ENCODE results near the gene TSEN54. TPM values are rescaled to one million over a fixed set of nuclear protein-coding genes. Genes with fewer than 3 reads are reported as not detected.

The TSEN54 gene
- total and polyA plus RNA-seq, 8 donors: 14.9 to 105 (median 19.5) TPM

DNA sequence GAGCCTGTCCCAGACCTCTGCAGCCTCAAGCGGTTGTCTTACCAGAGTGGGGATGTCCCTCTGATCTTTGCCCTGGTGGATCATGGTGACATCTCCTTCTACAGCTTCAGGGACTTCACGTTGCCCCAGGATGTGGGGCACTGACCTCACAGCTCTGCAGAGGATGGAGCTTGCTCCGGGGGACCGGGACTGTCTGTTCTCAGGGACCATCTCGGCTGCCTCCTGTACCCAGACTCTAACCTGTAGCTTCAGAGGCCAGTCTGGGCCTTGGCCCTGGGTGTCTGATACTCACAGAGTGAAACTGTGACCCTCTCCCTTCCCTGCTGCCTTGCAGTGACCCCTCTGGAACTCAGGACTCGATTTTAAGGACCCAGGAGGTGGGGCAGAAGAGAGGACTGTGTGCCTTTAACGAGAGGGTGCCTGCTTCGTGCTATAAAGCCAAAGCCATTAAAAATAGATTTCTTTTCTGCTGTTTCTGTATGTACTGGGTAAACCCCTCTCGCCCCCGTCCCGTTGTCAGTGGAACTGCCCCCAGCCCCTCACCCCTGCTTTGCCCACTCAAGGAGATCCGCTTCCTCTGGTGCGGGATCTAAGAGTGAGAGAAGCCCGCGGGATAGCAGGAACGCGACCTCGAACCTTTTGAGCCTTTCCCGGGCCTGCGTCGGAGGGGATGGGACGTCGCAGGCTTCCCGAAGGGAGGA, 8.1 kb downstream of the TSEN54 start:
- 22 to 23% methylated on average over 24 of the region's 24 CpGs for WGBS, 2 donors
- ATAC-seq (no peak), FAIRE-seq (no peak), DNase-seq (peak in 1 of 6 donors; percentile 59)
- Histone ChIP-seq H3K36me3 (peaks cover 0 to 9% (median 0%) of the 10 kb centered on the region in 3 donors), H3K27ac (peak overlapping the region; percentile 88 to 89 (median 88)), H3K4me1 (peaks cover 7 to 11% (median 8%) of the 10 kb centered on the region in 3 donors), H3K4me3 (peak overlapping the region; percentile 41 to 85 (median 56)), H3K27me3 (no peaks in the 10 kb centered on the region), H3K9me3 (no peaks in the 10 kb centered on the region)
- no peak for TF ChIP-seq CTCF (IDR thresholded peaks at IDR 0.05)
- intact Hi-C loops (cut with DNase I): no loop called here

DNA sequence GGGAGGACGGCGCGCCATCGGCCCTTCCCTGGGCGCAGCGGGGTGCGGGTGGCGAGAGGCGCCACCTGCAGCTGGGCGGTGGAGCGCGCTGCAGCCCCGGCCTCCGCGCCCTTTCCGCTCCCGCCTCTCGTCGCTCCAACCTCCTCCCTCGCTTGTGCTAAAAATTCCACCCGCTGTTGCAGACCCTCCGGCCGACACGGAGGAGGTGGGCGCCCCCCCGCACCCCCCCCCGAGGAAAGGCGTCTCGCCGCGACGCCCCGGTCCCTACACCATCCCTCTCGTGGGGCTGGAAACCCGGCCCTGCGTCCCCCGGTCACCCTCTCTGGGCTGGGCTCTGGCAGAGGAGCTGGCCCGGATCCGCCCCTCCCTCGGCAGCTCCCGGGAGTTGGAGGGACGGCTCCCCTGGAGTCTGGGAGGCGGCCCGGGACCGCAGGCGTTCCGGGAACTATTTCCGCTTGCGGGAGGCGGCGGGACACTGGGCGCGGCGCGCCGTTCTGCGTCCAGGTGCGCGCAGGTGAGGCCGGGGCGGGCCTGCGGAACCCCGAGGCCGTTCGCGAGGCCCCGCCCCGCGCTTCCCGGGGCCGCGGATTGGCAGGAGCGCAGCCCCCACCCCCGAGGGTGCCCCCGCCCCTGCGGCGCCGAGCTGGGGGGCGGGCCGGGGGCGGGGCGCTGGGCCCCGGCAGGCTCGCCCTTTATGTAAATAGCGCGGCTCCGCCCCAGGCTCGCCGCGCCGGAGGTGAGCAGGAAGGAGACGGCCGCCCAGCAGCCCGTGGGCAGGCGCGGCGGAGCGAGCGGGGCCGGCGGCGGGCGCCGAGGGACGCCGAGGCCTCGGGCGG, 8.9 kb downstream of the TSEN54 start, which contains the start of gene LLGL2:
Gene LLGL2, plus strand, starts transcription at position 728 of the 836 bp plus-strand sequence. CDS start 17,730 bp downstream, outside the sequence.
- 0 to 1% methylated on average over 69 to 108 of the region's 108 CpGs for WGBS, 2 donors
- intact Hi-C loops (cut with DNase I): loop anchor here in 1 of 3 donors (5.0 kb wide), 1 partner anchor 62 kb away; the partner anchor contains the start of gene MYO15B
- peak; percentile 11 to 24 (median 16) for TF ChIP-seq CTCF (IDR thresholded peaks at IDR 0.05)
- DNase-seq (peak; percentile 86 to 96 (median 94)), ATAC-seq (peak; percentile 85 to 93 (median 89)), FAIRE-seq (no peak)
- no peaks in the 10 kb centered on the region for H3K27me3 ChIP-seq
- H3K27ac ChIP-seq: peak within 1 kb of the TSS; percentile 88 to 89 (median 88)
- no peaks in the 10 kb centered on the region for H3K9me3 ChIP-seq
- H3K4me3 ChIP-seq: peak within 1 kb of the TSS; percentile 41 to 85 (median 66)
- peaks cover 0 to 9% (median 0%) of the 10 kb centered on the region in 3 donors for H3K36me3 ChIP-seq
- H3K4me1 ChIP-seq: peaks cover 7 to 11% (median 8%) of the 10 kb centered on the region in 3 donors

DNA sequence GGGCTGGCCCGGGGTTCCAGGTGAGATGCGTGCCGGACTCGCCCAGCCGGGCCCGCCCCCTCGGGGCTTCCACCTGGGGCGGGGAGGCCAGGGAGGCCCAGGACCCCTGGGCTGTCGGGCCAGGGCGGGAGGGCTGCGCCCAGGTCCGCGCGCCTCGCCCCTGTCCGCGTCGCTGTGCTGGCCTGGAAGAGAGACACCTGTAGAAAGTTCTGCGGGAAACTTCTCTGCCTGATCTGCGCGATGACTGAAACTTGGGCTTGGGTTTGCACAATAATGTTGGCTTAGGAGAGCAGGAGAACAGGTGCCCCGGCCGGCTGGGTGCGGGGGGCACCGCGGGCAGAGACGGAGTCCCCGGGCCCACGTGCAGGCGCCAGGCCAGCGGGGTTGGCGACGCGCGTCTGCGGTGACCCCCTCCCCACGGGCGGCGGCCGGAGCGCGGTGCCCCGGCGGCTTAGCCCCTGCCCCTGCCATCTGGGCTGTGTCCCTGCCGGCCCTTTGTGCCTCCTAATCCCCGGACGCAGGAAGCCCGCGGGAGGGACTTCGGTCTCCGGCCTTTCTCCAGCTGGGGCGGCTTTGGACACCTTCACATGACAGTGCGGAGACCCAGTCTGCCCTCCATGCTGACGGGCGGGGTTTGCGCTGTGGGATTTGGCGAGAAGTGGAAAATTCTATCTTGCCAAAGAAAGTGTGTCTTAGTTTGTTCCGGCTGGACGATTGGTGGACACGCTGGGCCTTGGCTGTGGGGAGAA, 9.7 kb downstream of the TSEN54 start:
- Histone ChIP-seq H3K4me1 (peaks cover 11 to 16% (median 11%) of the 10 kb centered on the region in 3 donors), H3K27ac (peak overlapping the region; percentile 84 to 89 (median 88)), H3K4me3 (peak overlapping the region; percentile 41 to 85 (median 66)), H3K27me3 (no peaks in the 10 kb centered on the region), H3K9me3 (no peaks in the 10 kb centered on the region), H3K36me3 (peaks cover 0 to 9% (median 0%) of the 10 kb centered on the region in 3 donors)
- peak; percentile 58 to 88 (median 70) for DNase-seq
- intact Hi-C loops (cut with DNase I): loop anchor here in 1 of 3 donors (5.0 kb wide), 1 partner anchor 61 kb away; the partner anchor contains the start of gene MYO15B
- peak; percentile 8 to 36 (median 13) for ATAC-seq
- WGBS, 2 donors: 1% methylated on average over 42 to 60 of the region's 60 CpGs
- no peak for FAIRE-seq
- TF ChIP-seq CTCF (IDR thresholded peaks at IDR 0.05): no peak

DNA sequence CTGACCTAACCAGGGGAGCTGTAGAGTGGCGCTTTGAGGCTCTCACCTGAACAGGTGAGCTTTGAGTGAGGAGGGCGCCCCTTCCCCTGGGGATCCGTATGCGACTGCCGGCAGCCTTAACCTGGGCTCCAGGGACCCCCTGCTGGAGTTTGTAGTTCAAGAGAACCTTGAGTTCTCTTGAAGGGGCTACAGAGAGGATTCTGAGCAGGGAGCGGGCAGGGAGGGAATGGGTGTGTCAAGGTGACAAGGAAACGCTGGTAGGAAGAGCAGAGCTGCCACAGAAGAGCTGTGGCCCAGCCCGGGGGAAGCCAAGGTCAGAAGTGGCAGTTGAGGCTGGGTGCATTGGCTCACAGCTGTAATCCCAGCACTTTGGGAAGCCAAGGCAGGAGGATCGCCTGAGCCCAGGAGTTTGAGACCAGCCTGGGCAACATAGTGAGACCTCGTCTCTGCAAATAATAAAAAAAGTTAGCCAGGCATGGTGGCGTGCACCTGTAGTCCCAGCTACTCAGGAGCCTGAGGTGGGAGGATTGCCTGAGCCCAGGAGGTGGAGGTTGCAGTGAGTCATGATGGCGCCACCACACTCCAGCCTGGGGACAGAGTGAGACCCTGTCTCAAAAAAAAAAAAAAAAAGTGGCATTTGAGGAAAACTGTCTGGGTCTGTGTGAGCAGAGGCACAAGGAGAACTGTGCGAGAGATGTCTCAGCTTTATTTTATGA, 10.4 kb downstream of the TSEN54 start:
- TF ChIP-seq CTCF (IDR thresholded peaks at IDR 0.05): no peak
- DNase-seq (no peak), FAIRE-seq (no peak)

More for the DNA sequence above, 10.4 kb downstream of the TSEN54 start:
- Histone ChIP-seq H3K4me1 (peaks cover 16 to 23% (median 18%) of the 10 kb centered on the region in 3 donors), H3K27ac (peak overlapping the region; percentile 84 to 89 (median 88)), H3K4me3 (peak overlapping the region; percentile 41 to 85 (median 66)), H3K36me3 (peaks cover 0 to 7% (median 0%) of the 10 kb centered on the region in 3 donors), H3K9me3 (no peaks in the 10 kb centered on the region), H3K27me3 (no peaks in the 10 kb centered on the region)
- ATAC-seq: peak in 2 of 4 donors; percentile 6 to 26
- 12 to 15% methylated on average over 13 of the region's 13 CpGs for WGBS, 2 donors
- intact Hi-C loops (cut with DNase I): loop anchor here in 1 of 3 donors (5.0 kb wide), 1 partner anchor 61 kb away; the partner anchor contains the start of gene MYO15B
